ENCODE measurements around the gene OSBPL8.
"Not testable (repeated sequence)": the region's sequence is repeated elsewhere in the genome, so short reads cannot be mapped to it uniquely, and the experiment has no call there.

Gene OSBPL8

GRCh38 chr12:76520348-76520747, 39.2 kb downstream of the OSBPL8 start:
- no peak for DNase-seq

GRCh38 chr12:76519538-76519937, 40.0 kb downstream of the OSBPL8 start:
- no peak for DNase-seq

- DNase-seq, result no peak
These were observed 40.9 kb downstream of the OSBPL8 start for GRCh38 chr12:76518699-76519098.

GRCh38 chr12:76515271-76515670, 44.3 kb downstream of the OSBPL8 start:
- no peak for DNase-seq

- DNase-seq, result not testable (repeated sequence)
These were observed 48.4 kb downstream of the OSBPL8 start for GRCh38 chr12:76511116-76511716.

- no peak for DNase-seq
These were observed 51.2 kb downstream of the OSBPL8 start for GRCh38 chr12:76508128-76508980.

- DNase-seq, result no peak
These were observed 53.4 kb downstream of the OSBPL8 start for GRCh38 chr12:76506149-76506548.

GRCh38 chr12:76505050-76505449, 54.5 kb downstream of the OSBPL8 start:
- no peak for DNase-seq

GRCh38 chr12:76504606-76505005, 55.0 kb downstream of the OSBPL8 start:
- no peak for DNase-seq

- no peak for DNase-seq
These were observed 55.6 kb downstream of the OSBPL8 start for GRCh38 chr12:76503957-76504356.

GRCh38 chr12:76501390-76501789, 58.2 kb downstream of the OSBPL8 start:
- DNase-seq, result no peak

- DNase-seq, result not testable (repeated sequence)
These were observed 60.4 kb downstream of the OSBPL8 start for GRCh38 chr12:76499136-76499535.

- DNase-seq, result no peak
These were observed 64.0 kb downstream of the OSBPL8 start for GRCh38 chr12:76495556-76495955.

- DNase-seq, result no peak
These were observed 68.3 kb downstream of the OSBPL8 start for GRCh38 chr12:76491292-76491691.

GRCh38 chr12:76490763-76491162, 68.8 kb downstream of the OSBPL8 start:
- DNase-seq, result no peak

GRCh38 chr12:76489737-76490136, 69.8 kb downstream of the OSBPL8 start:
- peak; percentile 35 for DNase-seq

GRCh38 chr12:76486011-76486410, 73.6 kb downstream of the OSBPL8 start:
- DNase-seq, result no peak

- no peak for DNase-seq
These were observed 78.8 kb downstream of the OSBPL8 start for GRCh38 chr12:76480796-76481195.

- no peak for DNase-seq
These were observed 81.5 kb downstream of the OSBPL8 start for GRCh38 chr12:76478045-76478444.

- DNase-seq, result not testable (repeated sequence)
These were observed 86.7 kb downstream of the OSBPL8 start for GRCh38 chr12:76472862-76473261.

- DNase-seq, result no peak
These were observed 88.0 kb downstream of the OSBPL8 start for GRCh38 chr12:76471579-76471978.

- DNase-seq, result peak; percentile 94
These were observed 89.3 kb downstream of the OSBPL8 start for GRCh38 chr12:76470028-76470939.

GRCh38 chr12:76464631-76465166, 94.9 kb downstream of the OSBPL8 start:
- DNase-seq, result no peak
